Right cardiac atrium (tissue), 5 donors: ENCODE results near the gene SMG5. TPM values are rescaled to one million over a fixed set of nuclear protein-coding genes. Genes with fewer than 3 reads are reported as not detected.
"Not testable (repeated sequence)": the region's sequence is repeated elsewhere in the genome, so short reads cannot be mapped to it uniquely, and the experiment has no call there.

Source experiments
- ATAC-seq, 2 donors: fragments of 200-7000 bp; cut with Tn5 transposase; one replicate each; pipeline versions ENCODE4 v1.8.0 to v1.9.1; 2020; ENCODE audit warnings: moderate library complexity in 2 of 2, mild to moderate bottlenecking in 1 of 2
- DNase-seq, 3 donors: peaks; one replicate each; pipeline ENCODE4 v3.0.0-alpha.2; 2020
- H3K27ac ChIP-seq: one replicate; pipeline ENCODE4 v1.5.1; 2013; ENCODE audit warnings: mild to moderate bottlenecking, low read length, control low read depth, moderate library complexity
- H3K27me3 ChIP-seq: one replicate; pipeline ENCODE4 v1.6.1; 2013; ENCODE audit not compliant: control insufficient read depth, insufficient read depth
- H3K4me1 ChIP-seq: one replicate; pipeline ENCODE4 v1.6.1; 2013; ENCODE audit warnings: low read length; ENCODE audit not compliant: control insufficient read depth, insufficient read depth
- H3K4me3 ChIP-seq: one replicate; pipeline ENCODE4 v1.5.1; 2013; ENCODE audit warnings: low read length, control low read depth
- H3K9me3 ChIP-seq: one replicate; pipeline ENCODE4 v1.6.1; 2013; ENCODE audit warnings: low read length; ENCODE audit not compliant: control insufficient read depth
- WGBS: extraction: QIAGEN DNeasy Blood & Tissue Kit; methylation state at CpG from one replicate; pipeline ENCODE4 v1.1.7; 2013; 5-methylcytosine and 5-hydroxymethylcytosine counted together
- intact Hi-C, 4 donors: fragments of 100-400 bp; cut with DNase I; formaldehyde crosslinking; loops; one replicate each; pipeline versions ENCODE4 v1.11.0 to v1.14.0; 2022 to 2023
- long read RNA-seq, 4 donors: library from polyadenylated mRNA; unstranded; transcript quantifications; one replicate each; pipeline ENCODE4 v2.0.0, GENCODE V29; 2020 to 2021
- polyA plus RNA-seq: library from polyadenylated mRNA; stranded (reverse); fragments of 200-250 nt; gene quantifications from one replicate; pipeline ENCODE4 v1.2.3, GENCODE V29; 2013
- total RNA-seq, 4 donors: library from RNA; stranded (reverse); fragmentation: NEBNext Ultra II Directional; extraction: Animal tissue kit (Norgen Biotek cat#: 25700); gene quantifications; one replicate each; pipeline ENCODE4 v1.2.1, GENCODE V29; 2021
- donor health status: healthy with polysubstance abuse.
- donor health status: DM: no; HTN: yes; CAD: no.
- donor health status: DM: no; HTN: no; CAD: no.
- donor health status: DM: no; HTN: yes; CAD: no; lungs with severe emphysema.
- donor health status: DM: yes; HTN: yes; CAD: no.

SMG5 gene
- total RNA-seq (10 to 100 TPM; 55.2 to 73.6 (median 62.2) TPM), polyA plus RNA-seq (55.3 TPM)
- long read RNA-seq, donor 1, full-length matches to known transcripts = 34 of 108 reads
- long read RNA-seq, donor 1, partial matches to known transcripts = 57 of 108 reads
- long read RNA-seq, donor 1, other reads (novel, unspliced or antisense) = 17 of 108 reads
- long read RNA-seq, donor 2, full-length matches to known transcripts = 47 of 103 reads
- long read RNA-seq, donor 2, partial matches to known transcripts = 45 of 103 reads
- long read RNA-seq, donor 2, other reads (novel, unspliced or antisense) = 11 of 103 reads
- long read RNA-seq, donor 3, full-length matches to known transcripts = 90 of 268 reads
- long read RNA-seq, donor 3, partial matches to known transcripts = 101 of 268 reads
- long read RNA-seq, donor 3, other reads (novel, unspliced or antisense) = 77 of 268 reads
- long read RNA-seq, donor 4, full-length matches to known transcripts = 25 of 70 reads
- long read RNA-seq, donor 4, partial matches to known transcripts = 34 of 70 reads
- long read RNA-seq, donor 4, other reads (novel, unspliced or antisense) = 11 of 70 reads

GRCh38 chr1:156282479-156283222, at the start of gene SMG5:
Gene SMG5, minus strand, starts transcription at chr1:156282825. Its CDS starts 145 bp downstream, at chr1:156282680.
- Histone ChIP-seq H3K4me3 (peak within 1 kb of the TSS; percentile 74), H3K4me1 (peaks cover 16% of the 10 kb centered on the region), H3K27ac (peak within 1 kb of the TSS; percentile 91), H3K27me3 (no peaks in the 10 kb centered on the region), H3K9me3 (no peaks in the 10 kb centered on the region)
- under 1% methylated on average over 50 of the region's 50 CpGs for WGBS
- intact Hi-C loops = no loop called here
- peak; percentile 94 to 95 for ATAC-seq
- DNase-seq = peak; percentile 98

- H3K4me1 ChIP-seq, intact Hi-C loops, H3K9me3 ChIP-seq, ATAC-seq, DNase-seq, H3K27ac ChIP-seq, H3K4me3 ChIP-seq, H3K27me3 ChIP-seq: not testable (repeated sequence)
- WGBS = 94% methylated on average over 9 of the region's 9 CpGs
These were observed 40.6 kb upstream of the SMG5 start for GRCh38 chr1:156323179-156323578.

GRCh38 chr1:156320560-156320959, 37.9 kb upstream of the SMG5 start:
- Histone ChIP-seq H3K9me3 (no peaks in the 10 kb centered on the region), H3K4me3 (no peak overlapping the region), H3K4me1 (no peaks in the 10 kb centered on the region), H3K27ac (no peak overlapping the region), H3K27me3 (no peaks in the 10 kb centered on the region)
- DNase-seq (no peak), ATAC-seq (no peak)
- intact Hi-C loops = no loop called here
- WGBS = 79% methylated on average over 3 of the region's 3 CpGs

- Histone ChIP-seq H3K9me3 (no peaks in the 10 kb centered on the region), H3K4me1 (no peaks in the 10 kb centered on the region), H3K27ac (no peak overlapping the region), H3K27me3 (no peaks in the 10 kb centered on the region), H3K4me3 (no peak overlapping the region)
- intact Hi-C loops = loop anchor here in 1 of 4 donors (10.0 kb wide), 1 partner anchor 235 kb away; the partner anchor contains the start of gene MEX3A
- DNase-seq (no peak), ATAC-seq (no peak)
- 79% methylated on average over 1 of the region's 1 CpG for WGBS
These were observed 37.0 kb upstream of the SMG5 start for GRCh38 chr1:156319664-156320063.

- no peaks in the 10 kb centered on the region for H3K4me1 ChIP-seq
- no peak for DNase-seq
- 94% methylated on average over 7 of the region's 7 CpGs for WGBS
- intact Hi-C loops = loop anchor here in 1 of 4 donors (10.0 kb wide), 1 partner anchor 232 kb away; the partner anchor contains the start of gene MEX3A
- H3K27me3 ChIP-seq = no peaks in the 10 kb centered on the region
- no peak overlapping the region for H3K27ac ChIP-seq
- no peak for ATAC-seq
- no peak overlapping the region for H3K4me3 ChIP-seq
- H3K9me3 ChIP-seq = no peaks in the 10 kb centered on the region
These were observed 34.3 kb upstream of the SMG5 start for GRCh38 chr1:156316909-156317308.

- no peaks in the 10 kb centered on the region for H3K27me3 ChIP-seq
- intact Hi-C loops = loop anchor here in 1 of 4 donors (10.0 kb wide), 1 partner anchor 226 kb away; the partner anchor contains the start of gene MEX3A
- ATAC-seq (peak in 1 of 2 donors; percentile 51), DNase-seq (peak in 1 of 3 donors; percentile 36)
- no peaks in the 10 kb centered on the region for H3K9me3 ChIP-seq
- H3K4me3 ChIP-seq = no peak overlapping the region
- WGBS = 85% methylated on average over 6 of the region's 6 CpGs
- H3K27ac ChIP-seq = no peak overlapping the region
- H3K4me1 ChIP-seq = no peaks in the 10 kb centered on the region
These were observed 28.3 kb upstream of the SMG5 start for GRCh38 chr1:156310962-156311361.

- Histone ChIP-seq H3K9me3 (no peaks in the 10 kb centered on the region), H3K27me3 (no peaks in the 10 kb centered on the region), H3K27ac (no peak overlapping the region), H3K4me3 (no peak overlapping the region), H3K4me1 (no peaks in the 10 kb centered on the region)
- intact Hi-C loops = no loop called here
- no peak for ATAC-seq
- no peak for DNase-seq
These were observed 25.5 kb upstream of the SMG5 start for GRCh38 chr1:156308078-156308477.

GRCh38 chr1:156305215-156305614, 22.6 kb upstream of the SMG5 start:
- DNase-seq (no peak), ATAC-seq (no peak)
- WGBS = 74% methylated on average over 2 of the region's 2 CpGs
- no peaks in the 10 kb centered on the region for H3K4me1 ChIP-seq
- no peak overlapping the region for H3K4me3 ChIP-seq
- H3K27me3 ChIP-seq = no peaks in the 10 kb centered on the region
- intact Hi-C loops = no loop called here
- H3K27ac ChIP-seq = no peak overlapping the region
- H3K9me3 ChIP-seq = no peaks in the 10 kb centered on the region

GRCh38 chr1:156303241-156303640, 20.6 kb upstream of the SMG5 start:
- H3K9me3 ChIP-seq = no peaks in the 10 kb centered on the region
- ATAC-seq (no peak), DNase-seq (no peak)
- H3K4me3 ChIP-seq = no peak overlapping the region
- H3K27me3 ChIP-seq = no peaks in the 10 kb centered on the region
- no peaks in the 10 kb centered on the region for H3K4me1 ChIP-seq
- WGBS = 99% methylated on average over 4 of the region's 4 CpGs
- no peak overlapping the region for H3K27ac ChIP-seq
- intact Hi-C loops = no loop called here

- H3K4me1 ChIP-seq = peaks cover 3% of the 10 kb centered on the region
- DNase-seq = no peak
- H3K9me3 ChIP-seq = no peaks in the 10 kb centered on the region
- ATAC-seq = no peak
- no peaks in the 10 kb centered on the region for H3K27me3 ChIP-seq
- WGBS = 88% methylated on average over 19 of the region's 19 CpGs
- no peak within 1 kb of the TSS for H3K27ac ChIP-seq
- intact Hi-C loops = no loop called here
- H3K4me3 ChIP-seq = no peak within 1 kb of the TSS
These were observed 16.3 kb upstream of the SMG5 start, which contains the start of gene VHLL for GRCh38 chr1:156298852-156299357. Gene VHLL, minus strand, starts transcription at chr1:156299307. Its CDS starts 118 bp downstream, at chr1:156299189.
